ENCODE measurements around the gene KIAA0825.

GRCh38 chr5:94245608-94246007, 372.8 kb downstream of the KIAA0825 start:
- TF ChIP-seq CTCF (IDR thresholded peaks at IDR 0.05; ENCODE audit: control extremely low read depth in 1 of 3, insufficient read depth in 1 of 3, low read depth in 1 of 3, low read length in 3 of 3) (no peak), TCF12 (IDR thresholded peaks at IDR 0.05; ENCODE audit: low read depth, low read length) (no peak)
